Keratinocyte (primary cell): Measurements from ENCODE around the gene SOX5. TPM values are rescaled to one million over a fixed set of nuclear protein-coding genes. Genes with fewer than 3 reads are reported as not detected.

ENCODE experiments used
- DNase-seq: peaks from one replicate; pipeline ENCODE4 v3.0.0-alpha.2; 2011; ENCODE audit warnings: low read depth, missing footprints, low spot score
- FAIRE-seq: peaks from 2 replicates; lab custom pipeline; 2011; peaks lifted over from hg19 to GRCh38; lab: Jason Lieb, UNC
- H2AFZ ChIP-seq: 2 replicates; pipeline ENCODE4 v1.6.0; 2012; ENCODE audit warnings: low read length, control low read depth, inconsistent platforms; ENCODE audit not compliant: control insufficient read depth
- H3K27ac ChIP-seq: 2 replicates; pipeline ENCODE4 v1.5.1; 2011; ENCODE audit warnings: low read length; ENCODE audit not compliant: control insufficient read depth, insufficient read depth
- H3K27me3 ChIP-seq: 3 replicates; pipeline ENCODE4 v1.6.0; 2011; ENCODE audit warnings: low read length; ENCODE audit not compliant: control insufficient read depth, insufficient read depth; ENCODE audit errors: extremely low read depth
- H3K36me3 ChIP-seq, 2 experiments: 2 replicates in 1 of 2; 3 replicates in 1 of 2; pipeline ENCODE4 v1.5.1; 2011; ENCODE audit warnings: low read length in 2 of 2, mild to moderate bottlenecking in 1 of 2; ENCODE audit not compliant: control insufficient read depth in 2 of 2, insufficient read depth in 2 of 2; ENCODE audit errors: extremely low read depth in 1 of 2
- H3K4me1 ChIP-seq: 3 replicates; pipeline ENCODE4 v1.5.1; 2011; ENCODE audit warnings: low read length; ENCODE audit not compliant: control insufficient read depth, insufficient read depth; ENCODE audit errors: extremely low read depth
- H3K4me2 ChIP-seq: 3 replicates; pipeline ENCODE4 v1.6.0; 2011; ENCODE audit warnings: low read depth, low read length; ENCODE audit not compliant: control insufficient read depth, insufficient read depth; ENCODE audit errors: extremely low read depth
- H3K4me3 ChIP-seq, 3 experiments: fragments of 200-600 bp in 1 of 3; sonication (generic) in 1 of 3; 2 replicates in 2 of 3; 3 replicates in 1 of 3; pipeline ENCODE4 v1.5.1; 2011 to 2016; ENCODE audit warnings: low read length in 3 of 3, mild to moderate bottlenecking in 3 of 3, control low read depth in 2 of 3, inconsistent platforms in 1 of 3, low read depth in 1 of 3, mixed read lengths in 1 of 3, mixed run types in 1 of 3, moderate library complexity in 1 of 3; ENCODE audit not compliant: control insufficient read depth in 2 of 3, insufficient read depth in 2 of 3; ENCODE audit errors: extremely low read depth in 1 of 3
- H3K79me2 ChIP-seq: 2 replicates; pipeline ENCODE4 v1.6.0; 2012; ENCODE audit warnings: low read length; ENCODE audit not compliant: control insufficient read depth, insufficient read depth
- H3K9ac ChIP-seq: 3 replicates; pipeline ENCODE4 v1.6.0; 2011; ENCODE audit warnings: low read length; ENCODE audit not compliant: control insufficient read depth, insufficient read depth; ENCODE audit errors: extremely low read depth
- H3K9me1 ChIP-seq: 3 replicates; pipeline ENCODE4 v1.6.0; 2011; ENCODE audit warnings: low read length; ENCODE audit not compliant: control insufficient read depth, insufficient read depth; ENCODE audit errors: extremely low read depth
- H3K9me3 ChIP-seq: 2 replicates; pipeline ENCODE4 v1.5.1; 2012; ENCODE audit warnings: low read depth, low read length; ENCODE audit not compliant: control insufficient read depth
- H4K20me1 ChIP-seq: 3 replicates; pipeline ENCODE4 v1.6.0; 2011; ENCODE audit warnings: low read length; ENCODE audit not compliant: control insufficient read depth, insufficient read depth; ENCODE audit errors: extremely low read depth
- EZH2 ChIP-seq: IDR thresholded peaks from one replicate; pipeline ENCODE4 v1.6.1; 2012; ENCODE audit warnings: inconsistent platforms, mild to moderate bottlenecking, low read length, moderate library complexity
- dilution Hi-C: fragments of 300-500 bp; cut with MboI; formaldehyde crosslinking; loops from one replicate; pipeline ENCODE4 v1.7.0; 2020; ENCODE audit warnings: low sequenced_read_pairs; ENCODE audit not compliant: extremely low pct_ligation_motif_present
- polyA plus RNA-seq, 5 experiments: library from polyadenylated mRNA; depleted of rRNA in 3 of 5; stranded (reverse) in 3 of 5; stranded (forward) in 1 of 5; unstranded in 1 of 5; fragments of >200 nt; gene quantifications; 1 replicate in 1 of 5; 2 replicates in 3 of 5; 3 replicates in 1 of 5; pipeline versions ENCODE4 v1.2.1 to v1.2.3, GENCODE V29; 2011 to 2012; ENCODE audit warnings: missing spikeins in 2 of 5, low read depth in 1 of 5, low replicate concordance in 1 of 5
- TF ChIP-seq, protein P1 (sequence below), 3 experiments: IDR thresholded peaks in 1 of 3; conservative IDR thresholded peaks in 1 of 3; optimal IDR thresholded peaks in 1 of 3; 2 replicates in 2 of 3; 3 replicates in 1 of 3; pipeline versions ENCODE3 to v1.5.1; 2011; ENCODE audit warnings: low read length in 3 of 3, mild to moderate bottlenecking in 3 of 3, moderate library complexity in 2 of 3, control low read depth in 1 of 3, inconsistent platforms in 1 of 3; ENCODE audit not compliant: insufficient read depth in 2 of 3; ENCODE audit errors: extremely low read depth in 1 of 3

Gene SOX5
- polyA plus RNA-seq, 1 donor (not counting 4 experiments of a cell fraction or from before 2014, with no cell fraction given) = not detected

DNA sequence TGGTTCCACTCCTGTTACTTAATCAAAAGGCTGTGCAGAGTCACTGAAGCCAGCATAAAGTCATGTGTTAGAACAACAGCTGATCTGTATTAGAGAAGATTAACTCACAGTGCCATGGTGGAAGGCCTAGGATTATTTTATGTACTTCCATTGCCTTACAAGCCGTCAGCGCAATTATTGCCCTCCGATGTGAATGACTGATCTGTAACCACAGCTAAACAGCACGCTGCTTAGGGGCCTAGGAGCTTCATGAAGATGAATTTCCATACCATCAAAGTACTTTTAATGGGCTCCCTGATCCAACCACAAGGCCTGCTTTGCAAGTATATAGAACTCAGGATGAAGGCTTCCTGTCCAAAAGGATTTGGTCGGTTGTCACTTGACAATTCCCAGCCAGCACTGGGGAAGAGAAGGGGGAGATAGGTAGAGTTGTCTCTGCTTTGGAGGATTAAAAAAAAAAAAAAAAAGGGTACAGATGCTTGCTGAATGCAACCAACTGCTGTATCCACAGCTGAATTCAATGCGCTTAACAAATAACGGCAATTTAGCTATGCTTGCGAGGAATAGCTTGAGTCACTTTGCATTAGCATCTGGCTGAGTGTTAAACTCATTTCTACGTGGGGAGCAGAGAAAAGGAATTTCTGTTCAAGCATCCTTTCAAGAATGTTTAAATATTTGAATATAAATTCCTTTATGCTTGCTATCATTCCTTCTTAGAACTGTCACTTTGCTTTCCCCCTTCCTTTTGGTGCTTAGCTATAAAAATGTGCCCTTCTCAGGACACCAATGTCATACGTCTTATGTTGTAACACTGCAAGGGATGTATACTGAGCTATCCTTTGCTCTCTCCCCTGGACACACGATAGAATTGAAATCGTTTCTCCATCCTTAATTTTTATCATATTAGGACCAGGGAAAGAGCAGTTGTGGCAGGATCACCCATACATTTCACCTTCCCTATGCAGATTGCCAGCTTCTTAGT lies 387.8 kb downstream of the SOX5 start:
- Histone ChIP-seq H3K4me2 (no peak overlapping the region), H3K27me3 (no peaks in the 10 kb centered on the region), H3K36me3 (no peaks in the 10 kb centered on the region), H3K4me3 (no peak overlapping the region), H4K20me1 (no peaks in the 10 kb centered on the region), H2AFZ (no peak overlapping the region), H3K27ac (no peak overlapping the region), H3K9me1 (no peaks in the 10 kb centered on the region), H3K9me3 (no peaks in the 10 kb centered on the region), H3K9ac (no peak overlapping the region), H3K4me1 (peaks cover 8% of the 10 kb centered on the region), H3K79me2 (no peaks in the 10 kb centered on the region)
- no peak for DNase-seq
- FAIRE-seq = no peak
- dilution Hi-C loops = no loop called here
- TF ChIP-seq EZH2 = no peak
- TF ChIP-seq, protein P1, sequence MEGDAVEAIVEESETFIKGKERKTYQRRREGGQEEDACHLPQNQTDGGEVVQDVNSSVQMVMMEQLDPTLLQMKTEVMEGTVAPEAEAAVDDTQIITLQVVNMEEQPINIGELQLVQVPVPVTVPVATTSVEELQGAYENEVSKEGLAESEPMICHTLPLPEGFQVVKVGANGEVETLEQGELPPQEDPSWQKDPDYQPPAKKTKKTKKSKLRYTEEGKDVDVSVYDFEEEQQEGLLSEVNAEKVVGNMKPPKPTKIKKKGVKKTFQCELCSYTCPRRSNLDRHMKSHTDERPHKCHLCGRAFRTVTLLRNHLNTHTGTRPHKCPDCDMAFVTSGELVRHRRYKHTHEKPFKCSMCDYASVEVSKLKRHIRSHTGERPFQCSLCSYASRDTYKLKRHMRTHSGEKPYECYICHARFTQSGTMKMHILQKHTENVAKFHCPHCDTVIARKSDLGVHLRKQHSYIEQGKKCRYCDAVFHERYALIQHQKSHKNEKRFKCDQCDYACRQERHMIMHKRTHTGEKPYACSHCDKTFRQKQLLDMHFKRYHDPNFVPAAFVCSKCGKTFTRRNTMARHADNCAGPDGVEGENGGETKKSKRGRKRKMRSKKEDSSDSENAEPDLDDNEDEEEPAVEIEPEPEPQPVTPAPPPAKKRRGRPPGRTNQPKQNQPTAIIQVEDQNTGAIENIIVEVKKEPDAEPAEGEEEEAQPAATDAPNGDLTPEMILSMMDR (optimal IDR thresholded peaks at IDR 0.05 in 1 of 3, IDR thresholded peaks at IDR 0.05 in 1 of 3, conservative IDR thresholded peaks at IDR 0.05 in 1 of 3; ENCODE audit: extremely low read depth in 1 of 3, insufficient read depth in 2 of 3, low read length in 3 of 3) = no peak

DNA sequence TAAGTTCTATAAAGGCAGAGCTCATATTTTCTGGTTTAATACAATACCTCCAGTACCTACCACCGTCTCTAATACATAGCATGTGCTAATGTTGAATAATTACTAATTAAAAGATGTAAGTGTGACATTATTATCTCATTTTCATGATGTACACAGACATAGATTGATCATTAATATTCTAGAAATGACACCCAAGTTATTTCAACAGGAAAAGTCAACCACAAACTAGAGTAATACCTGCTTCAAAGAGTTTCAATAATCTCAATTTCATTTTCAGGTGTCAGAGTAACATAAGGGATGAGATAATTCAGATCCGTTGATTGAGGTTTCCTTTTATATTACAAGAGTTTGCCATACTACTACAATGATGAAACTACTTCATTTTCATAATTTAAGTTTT lies 388.9 kb downstream of the SOX5 start:
- dilution Hi-C loops = no loop called here
- Histone ChIP-seq H4K20me1 (no peaks in the 10 kb centered on the region), H3K27me3 (no peaks in the 10 kb centered on the region), H3K4me1 (peaks cover 8% of the 10 kb centered on the region), H2AFZ (no peak overlapping the region), H3K9ac (no peak overlapping the region), H3K9me1 (no peaks in the 10 kb centered on the region), H3K4me2 (no peak overlapping the region), H3K27ac (no peak overlapping the region), H3K4me3 (no peak overlapping the region), H3K36me3 (no peaks in the 10 kb centered on the region), H3K9me3 (no peaks in the 10 kb centered on the region), H3K79me2 (no peaks in the 10 kb centered on the region)
- FAIRE-seq (no peak), DNase-seq (no peak)
- TF ChIP-seq EZH2 = no peak
- TF ChIP-seq, protein P1 (optimal IDR thresholded peaks at IDR 0.05 in 1 of 3, IDR thresholded peaks at IDR 0.05 in 1 of 3, conservative IDR thresholded peaks at IDR 0.05 in 1 of 3; ENCODE audit: extremely low read depth in 1 of 3, insufficient read depth in 2 of 3, low read length in 3 of 3) = no peak
